ENCODE measurements around the gene ADCY2. TPM values are rescaled to one million over a fixed set of nuclear protein-coding genes. Genes with fewer than 3 reads are reported as not detected.

Gene ADCY2
- total and polyA plus RNA-seq, 8 donors = 0.29 to 7.5 (median 1.1) TPM

DNA sequence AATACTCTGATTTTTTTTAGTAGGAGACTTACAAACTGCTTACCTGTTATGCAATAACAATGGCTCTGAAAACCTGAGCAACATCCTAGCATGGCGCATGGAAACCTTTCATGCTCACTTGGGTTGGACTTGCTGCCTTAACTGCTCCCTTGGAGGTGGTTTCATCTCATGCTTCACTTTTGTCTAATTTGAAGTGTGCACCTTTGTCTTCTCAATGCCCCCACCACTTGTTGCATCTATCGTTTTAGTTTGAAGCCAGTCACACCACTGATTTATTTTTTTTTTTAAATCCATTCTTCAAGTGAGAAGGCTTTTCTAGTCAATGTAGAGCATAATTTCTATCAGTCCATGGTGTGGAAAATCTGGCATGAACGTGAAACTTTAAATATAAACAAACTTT is 391.8 kb downstream of the ADCY2 start:
- intact Hi-C loops (cut with DNase I; ENCODE audit: low total_unique reads) = no loop called here
- Histone ChIP-seq H3K27ac (no peak overlapping the region), H3K4me1 (no peaks in the 10 kb centered on the region), H3K9me3 (no peaks in the 10 kb centered on the region), H3K36me3 (peaks cover 0 to 4% (median 0%) of the 10 kb centered on the region in 4 donors), H3K4me3 (no peak overlapping the region), H3K27me3 (no peaks in the 10 kb centered on the region)
- 87 to 91% (median 90%) methylated on average over 3 of the region's 3 CpGs for whole genome bisulfite sequencing, 5 donors
- DNase-seq = no peak
- TF ChIP-seq POLR2AphosphoS5 (IDR thresholded peaks at IDR 0.05) = no peak
- TF ChIP-seq, protein P1, sequence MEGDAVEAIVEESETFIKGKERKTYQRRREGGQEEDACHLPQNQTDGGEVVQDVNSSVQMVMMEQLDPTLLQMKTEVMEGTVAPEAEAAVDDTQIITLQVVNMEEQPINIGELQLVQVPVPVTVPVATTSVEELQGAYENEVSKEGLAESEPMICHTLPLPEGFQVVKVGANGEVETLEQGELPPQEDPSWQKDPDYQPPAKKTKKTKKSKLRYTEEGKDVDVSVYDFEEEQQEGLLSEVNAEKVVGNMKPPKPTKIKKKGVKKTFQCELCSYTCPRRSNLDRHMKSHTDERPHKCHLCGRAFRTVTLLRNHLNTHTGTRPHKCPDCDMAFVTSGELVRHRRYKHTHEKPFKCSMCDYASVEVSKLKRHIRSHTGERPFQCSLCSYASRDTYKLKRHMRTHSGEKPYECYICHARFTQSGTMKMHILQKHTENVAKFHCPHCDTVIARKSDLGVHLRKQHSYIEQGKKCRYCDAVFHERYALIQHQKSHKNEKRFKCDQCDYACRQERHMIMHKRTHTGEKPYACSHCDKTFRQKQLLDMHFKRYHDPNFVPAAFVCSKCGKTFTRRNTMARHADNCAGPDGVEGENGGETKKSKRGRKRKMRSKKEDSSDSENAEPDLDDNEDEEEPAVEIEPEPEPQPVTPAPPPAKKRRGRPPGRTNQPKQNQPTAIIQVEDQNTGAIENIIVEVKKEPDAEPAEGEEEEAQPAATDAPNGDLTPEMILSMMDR (IDR thresholded peaks at IDR 0.05) = no peak

DNA sequence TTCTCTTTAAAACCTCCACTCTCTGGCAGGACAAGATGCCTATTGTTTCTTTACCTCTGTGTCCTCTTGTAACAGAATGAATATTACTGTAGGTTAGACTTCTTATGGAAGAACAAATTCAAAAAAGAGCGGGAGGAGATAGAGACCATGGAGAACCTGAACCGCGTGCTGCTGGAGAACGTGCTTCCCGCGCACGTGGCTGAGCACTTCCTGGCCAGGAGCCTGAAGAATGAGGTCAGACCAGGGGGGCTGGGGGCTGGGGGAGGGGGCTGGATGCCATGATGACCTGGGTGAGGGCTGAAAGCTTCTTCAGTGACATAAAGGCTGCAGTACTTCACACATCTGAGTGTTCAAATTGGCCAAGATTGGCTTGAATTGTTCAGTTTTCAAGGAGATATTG is 393.6 kb downstream of the ADCY2 start:
- intact Hi-C loops (cut with DNase I; ENCODE audit: low total_unique reads) = no loop called here
- WGBS, 5 donors = 89 to 95% (median 93%) methylated on average over 7 of the region's 7 CpGs

DNA sequence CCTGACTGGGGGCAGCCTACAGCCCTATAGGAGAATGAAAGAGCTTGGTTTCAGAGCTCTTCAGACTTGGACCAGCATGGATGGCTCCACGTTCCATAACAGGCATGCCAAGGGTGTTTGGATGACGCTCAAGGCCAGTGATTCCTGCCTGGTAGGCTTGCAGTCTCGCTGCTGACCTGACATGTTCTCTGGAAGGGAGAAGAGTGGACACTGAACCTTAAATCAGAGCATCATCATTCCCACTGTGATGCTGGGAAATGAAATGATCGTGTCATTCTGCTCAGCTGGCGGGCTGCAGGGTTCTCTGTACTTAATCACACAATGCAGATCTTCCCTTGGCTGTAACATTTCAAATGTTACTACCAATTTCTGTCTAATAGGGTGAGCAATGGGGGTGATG is 398.0 kb downstream of the ADCY2 start:
- no peaks in the 10 kb centered on the region for H3K27me3 ChIP-seq
- TF ChIP-seq POLR2A (IDR thresholded peaks at IDR 0.05) = no peak
- TF ChIP-seq POLR2AphosphoS5 (IDR thresholded peaks at IDR 0.05) = no peak
- TF ChIP-seq, protein P1 (IDR thresholded peaks at IDR 0.05) = no peak
- TF ChIP-seq EP300 (IDR thresholded peaks at IDR 0.05) = no peak
- no peak overlapping the region for H3K4me3 ChIP-seq
- no peak overlapping the region for H3K27ac ChIP-seq
- peaks cover 0 to 7% (median 0%) of the 10 kb centered on the region in 4 donors for H3K36me3 ChIP-seq
- intact Hi-C loops (cut with DNase I; ENCODE audit: low total_unique reads) = no loop called here
- no peaks in the 10 kb centered on the region for H3K9me3 ChIP-seq
- WGBS, 5 donors = 75 to 91% (median 89%) methylated on average over 5 of the region's 5 CpGs
- no peak for DNase-seq
- no peaks in the 10 kb centered on the region for H3K4me1 ChIP-seq

More for the DNA sequence above, 393.6 kb downstream of the ADCY2 start:
- H3K9me3 ChIP-seq = no peaks in the 10 kb centered on the region
- DNase-seq = no peak
- no peak overlapping the region for H3K4me3 ChIP-seq
- peaks cover 0 to 7% (median 0%) of the 10 kb centered on the region in 4 donors for H3K36me3 ChIP-seq
- H3K4me1 ChIP-seq = no peaks in the 10 kb centered on the region
- no peaks in the 10 kb centered on the region for H3K27me3 ChIP-seq
- no peak overlapping the region for H3K27ac ChIP-seq
- TF ChIP-seq POLR2AphosphoS5 (IDR thresholded peaks at IDR 0.05) (no peak), EP300 (IDR thresholded peaks at IDR 0.05) (no peak), POLR2A (IDR thresholded peaks at IDR 0.05) (no peak)
- TF ChIP-seq, protein P1 (IDR thresholded peaks at IDR 0.05) = no peak

DNA sequence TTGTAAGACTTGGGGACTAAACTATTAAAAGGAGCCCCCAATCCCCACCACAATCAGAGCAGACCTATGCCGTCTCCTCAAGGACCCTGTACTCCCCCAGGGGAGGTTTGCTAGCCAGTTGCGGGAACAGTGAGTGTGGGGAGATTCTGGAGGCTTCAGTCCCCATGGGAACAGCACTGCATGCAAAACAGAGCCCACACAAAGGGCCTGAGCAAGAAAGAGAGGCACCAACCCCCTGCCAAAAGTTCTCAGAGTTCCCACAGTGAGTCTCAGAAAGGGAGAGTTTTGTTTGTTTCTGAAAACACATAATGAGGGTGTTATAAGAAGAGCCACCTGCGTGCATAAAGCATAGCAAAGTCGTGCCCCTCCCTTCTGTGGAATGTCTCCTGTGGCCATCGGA is 398.4 kb downstream of the ADCY2 start:
- intact Hi-C loops (cut with DNase I; ENCODE audit: low total_unique reads) = no loop called here
- Histone ChIP-seq H3K27me3 (no peaks in the 10 kb centered on the region), H3K4me3 (no peak overlapping the region), H3K36me3 (peaks cover 0 to 7% (median 0%) of the 10 kb centered on the region in 4 donors), H3K9me3 (no peaks in the 10 kb centered on the region), H3K4me1 (no peaks in the 10 kb centered on the region), H3K27ac (no peak overlapping the region)
- WGBS, 5 donors = 61 to 75% (median 67%) methylated on average over 5 of the region's 5 CpGs
- no peak for DNase-seq
- TF ChIP-seq POLR2A (IDR thresholded peaks at IDR 0.05) = no peak
- TF ChIP-seq POLR2AphosphoS5 (IDR thresholded peaks at IDR 0.05) = no peak
- no peak for TF ChIP-seq EP300 (IDR thresholded peaks at IDR 0.05)

DNA sequence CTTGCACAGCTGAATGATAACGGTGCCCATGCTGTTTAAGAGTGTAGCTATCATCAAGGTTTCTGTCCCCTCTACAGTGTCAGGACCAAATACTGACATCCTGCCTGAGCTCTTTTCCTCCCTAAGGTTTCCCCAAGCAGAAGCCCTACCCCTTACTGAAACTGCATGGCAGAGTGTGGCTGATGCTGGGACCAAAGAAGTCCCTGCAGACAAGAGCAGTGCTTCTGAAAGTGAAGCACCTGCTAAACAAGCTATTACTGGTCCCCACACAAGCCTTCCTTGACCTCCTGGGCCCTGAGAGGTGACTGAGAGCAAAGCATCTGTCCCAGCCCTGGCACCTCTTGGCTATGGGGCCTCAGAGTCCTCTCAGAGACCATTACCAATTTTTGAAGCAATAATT is 398.9 kb downstream of the ADCY2 start:
- intact Hi-C loops (cut with DNase I; ENCODE audit: low total_unique reads) = no loop called here
- Histone ChIP-seq H3K4me3 (no peak overlapping the region), H3K4me1 (no peaks in the 10 kb centered on the region), H3K36me3 (peaks cover 0 to 7% (median 0%) of the 10 kb centered on the region in 4 donors), H3K27ac (no peak overlapping the region), H3K27me3 (no peaks in the 10 kb centered on the region), H3K9me3 (no peaks in the 10 kb centered on the region)
- no peak for DNase-seq
- no peak for TF ChIP-seq POLR2A (IDR thresholded peaks at IDR 0.05)
- TF ChIP-seq POLR2AphosphoS5 (IDR thresholded peaks at IDR 0.05) = no peak
- WGBS, 5 donors = 60 to 93% (median 87%) methylated on average over 1 of the region's 1 CpG

All from stomach (tissue), 9 donors.